ENCODE data around the gene OMD. TPM values are rescaled to one million over a fixed set of nuclear protein-coding genes. Genes with fewer than 3 reads are reported as not detected.

Gene OMD, protein sequence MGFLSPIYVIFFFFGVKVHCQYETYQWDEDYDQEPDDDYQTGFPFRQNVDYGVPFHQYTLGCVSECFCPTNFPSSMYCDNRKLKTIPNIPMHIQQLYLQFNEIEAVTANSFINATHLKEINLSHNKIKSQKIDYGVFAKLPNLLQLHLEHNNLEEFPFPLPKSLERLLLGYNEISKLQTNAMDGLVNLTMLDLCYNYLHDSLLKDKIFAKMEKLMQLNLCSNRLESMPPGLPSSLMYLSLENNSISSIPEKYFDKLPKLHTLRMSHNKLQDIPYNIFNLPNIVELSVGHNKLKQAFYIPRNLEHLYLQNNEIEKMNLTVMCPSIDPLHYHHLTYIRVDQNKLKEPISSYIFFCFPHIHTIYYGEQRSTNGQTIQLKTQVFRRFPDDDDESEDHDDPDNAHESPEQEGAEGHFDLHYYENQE
- total RNA-seq, result 1 to 10 TPM in 5 of 6 donors, under 1 TPM in 1; 0.67 to 8.1 (median 4.7) TPM

DNA sequence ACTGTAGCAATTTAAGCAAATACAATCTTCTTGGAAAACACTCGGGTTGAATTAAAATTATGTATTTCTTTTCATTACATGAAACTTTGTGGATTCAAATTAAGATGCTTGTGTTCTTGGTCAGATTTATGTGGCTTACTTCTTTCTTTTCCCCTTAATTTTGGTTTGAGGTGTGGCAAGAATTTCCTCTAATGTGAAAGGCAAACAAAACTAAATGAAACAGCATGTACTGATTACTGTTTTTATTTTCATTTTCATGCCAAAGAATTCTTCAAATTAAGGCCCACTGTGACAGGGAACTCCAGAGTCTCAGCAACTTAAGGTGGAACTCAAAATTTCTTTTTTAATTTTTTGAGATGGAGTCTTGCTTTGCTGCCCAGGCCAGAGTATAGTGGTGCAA, at the start of gene OMD:
TSS of gene OMD (minus strand) at position 132 of the 400 bp plus-strand sequence. CDS start 6,913 bp downstream, outside the sequence.
- ATAC-seq (ENCODE audit: low FRiP score in 2 of 2) (peak in 1 of 2 donors; percentile 64), DNase-seq (no peak)
- WGBS, 2 donors, result 57 to 74% methylated on average over 1 of the region's 1 CpG
- Histone ChIP-seq H3K36me3 (no peaks in the 10 kb centered on the region), H3K27ac (peak within 1 kb of the TSS in 1 of 4 donors; percentile 20), H3K4me3 (peak within 1 kb of the TSS in 2 of 4 donors; percentile 5 to 6), H3K4me1 (no peaks in the 10 kb centered on the region), H3K9me3 (no peaks in the 10 kb centered on the region), H3K27me3 (no peaks in the 10 kb centered on the region)
- no peak for TF ChIP-seq POLR2A (IDR thresholded peaks at IDR 0.05)
- TF ChIP-seq, protein P1, sequence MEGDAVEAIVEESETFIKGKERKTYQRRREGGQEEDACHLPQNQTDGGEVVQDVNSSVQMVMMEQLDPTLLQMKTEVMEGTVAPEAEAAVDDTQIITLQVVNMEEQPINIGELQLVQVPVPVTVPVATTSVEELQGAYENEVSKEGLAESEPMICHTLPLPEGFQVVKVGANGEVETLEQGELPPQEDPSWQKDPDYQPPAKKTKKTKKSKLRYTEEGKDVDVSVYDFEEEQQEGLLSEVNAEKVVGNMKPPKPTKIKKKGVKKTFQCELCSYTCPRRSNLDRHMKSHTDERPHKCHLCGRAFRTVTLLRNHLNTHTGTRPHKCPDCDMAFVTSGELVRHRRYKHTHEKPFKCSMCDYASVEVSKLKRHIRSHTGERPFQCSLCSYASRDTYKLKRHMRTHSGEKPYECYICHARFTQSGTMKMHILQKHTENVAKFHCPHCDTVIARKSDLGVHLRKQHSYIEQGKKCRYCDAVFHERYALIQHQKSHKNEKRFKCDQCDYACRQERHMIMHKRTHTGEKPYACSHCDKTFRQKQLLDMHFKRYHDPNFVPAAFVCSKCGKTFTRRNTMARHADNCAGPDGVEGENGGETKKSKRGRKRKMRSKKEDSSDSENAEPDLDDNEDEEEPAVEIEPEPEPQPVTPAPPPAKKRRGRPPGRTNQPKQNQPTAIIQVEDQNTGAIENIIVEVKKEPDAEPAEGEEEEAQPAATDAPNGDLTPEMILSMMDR (IDR thresholded peaks at IDR 0.05), result no peak
- TF ChIP-seq EP300 (IDR thresholded peaks at IDR 0.05), result no peak
- TF ChIP-seq POLR2AphosphoS5 (IDR thresholded peaks at IDR 0.05), result no peak

GRCh38 chr9:92468206-92468605, 43.9 kb upstream of the OMD start:
- H3K27ac ChIP-seq, result no peak overlapping the region
- no peaks in the 10 kb centered on the region for H3K9me3 ChIP-seq
- no peak for TF ChIP-seq POLR2A (IDR thresholded peaks at IDR 0.05)
- TF ChIP-seq POLR2AphosphoS5 (IDR thresholded peaks at IDR 0.05), result no peak
- TF ChIP-seq, protein P1 (IDR thresholded peaks at IDR 0.05), result no peak
- no peak for TF ChIP-seq EP300 (IDR thresholded peaks at IDR 0.05)
- no peaks in the 10 kb centered on the region for H3K4me1 ChIP-seq
- H3K27me3 ChIP-seq, result no peaks in the 10 kb centered on the region
- 86 to 98% methylated on average over 2 of the region's 2 CpGs for WGBS, 2 donors
- no peak for ATAC-seq (ENCODE audit: low FRiP score in 2 of 2)
- no peak overlapping the region for H3K4me3 ChIP-seq
- no peak for DNase-seq
- no peaks in the 10 kb centered on the region for H3K36me3 ChIP-seq

GRCh38 chr9:92467511-92467910, 43.2 kb upstream of the OMD start:
- Histone ChIP-seq H3K9me3 (no peaks in the 10 kb centered on the region), H3K4me3 (no peak overlapping the region), H3K27ac (no peak overlapping the region), H3K27me3 (no peaks in the 10 kb centered on the region), H3K36me3 (no peaks in the 10 kb centered on the region), H3K4me1 (no peaks in the 10 kb centered on the region)
- ATAC-seq (ENCODE audit: low FRiP score in 2 of 2), result no peak
- TF ChIP-seq POLR2A (IDR thresholded peaks at IDR 0.05), result no peak
- TF ChIP-seq POLR2AphosphoS5 (IDR thresholded peaks at IDR 0.05), result no peak
- TF ChIP-seq, protein P1 (IDR thresholded peaks at IDR 0.05), result no peak
- TF ChIP-seq EP300 (IDR thresholded peaks at IDR 0.05), result no peak
- no peak for DNase-seq
- 89 to 94% methylated on average over 2 of the region's 2 CpGs for whole genome bisulfite sequencing, 2 donors

DNA sequence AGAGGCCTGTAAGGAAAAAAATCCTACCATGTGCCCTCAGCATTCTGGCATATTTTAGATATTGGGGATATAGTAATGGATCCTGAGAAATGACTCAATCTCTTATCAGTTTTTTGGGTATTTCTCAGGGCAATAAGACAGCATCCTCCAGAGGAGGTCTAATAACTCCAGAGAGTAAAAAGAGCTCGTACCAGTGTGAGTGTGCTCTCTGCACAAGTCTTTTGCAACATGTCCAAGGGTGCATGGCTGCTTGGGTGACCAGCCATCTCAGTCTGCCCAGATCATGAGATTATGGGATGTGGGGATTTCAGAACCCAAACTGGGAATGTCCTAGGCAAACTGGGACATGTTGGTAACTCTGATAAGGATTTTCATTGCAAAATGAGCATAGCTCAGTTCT, 42.8 kb upstream of the OMD start:
- ATAC-seq (ENCODE audit: low FRiP score in 2 of 2), result no peak
- H3K4me3 ChIP-seq, result no peak overlapping the region
- H3K27ac ChIP-seq, result no peak overlapping the region
- DNase-seq, result no peak
- 85 to 88% methylated on average over 1 of the region's 1 CpG for WGBS, 2 donors
- no peaks in the 10 kb centered on the region for H3K9me3 ChIP-seq
- TF ChIP-seq, protein P1 (IDR thresholded peaks at IDR 0.05), result no peak
- TF ChIP-seq EP300 (IDR thresholded peaks at IDR 0.05) (no peak), POLR2A (IDR thresholded peaks at IDR 0.05) (no peak)
- no peaks in the 10 kb centered on the region for H3K36me3 ChIP-seq
- H3K27me3 ChIP-seq, result no peaks in the 10 kb centered on the region
- no peaks in the 10 kb centered on the region for H3K4me1 ChIP-seq

All from upper lobe of left lung (tissue), 6 donors.